UCSD-AML1 (cell line): ENCODE results near the gene ANKRD53.

Experiments
- DNase-seq: peaks from one replicate; lab custom pipeline; 2025; ENCODE audit not compliant: unreplicated experiment; lab: John Stamatoyannopoulos, UW

The ANKRD53 gene

GRCh38 chr2:70964133-70964532 lies 14.3 kb upstream of the ANKRD53 start:
- no peak for DNase-seq

GRCh38 chr2:70964596-70965386 lies 13.6 kb upstream of the ANKRD53 start:
- peak; percentile 74 for DNase-seq

- DNase-seq = no peak
Measured at GRCh38 chr2:70965506-70965905, 12.9 kb upstream of the ANKRD53 start.

GRCh38 chr2:70966681-70967080 lies 11.7 kb upstream of the ANKRD53 start:
- no peak for DNase-seq

GRCh38 chr2:70967189-70967588 lies 11.2 kb upstream of the ANKRD53 start:
- no peak for DNase-seq

- no peak for DNase-seq
Measured at GRCh38 chr2:70974592-70974991, 3.8 kb upstream of the ANKRD53 start.

- DNase-seq = no peak
Measured at GRCh38 chr2:70975237-70975636, 3.2 kb upstream of the ANKRD53 start.

- DNase-seq = no peak
Measured at GRCh38 chr2:70977605-70978205, 725 bp upstream of the ANKRD53 start.

- no peak for DNase-seq
Measured at GRCh38 chr2:70979180-70979488, 704 bp downstream of the ANKRD53 start.

- DNase-seq = no peak
Measured at GRCh38 chr2:70979626-70980025, 1.2 kb downstream of the ANKRD53 start.

- no peak for DNase-seq
Measured at GRCh38 chr2:70981421-70981820, 3.0 kb downstream of the ANKRD53 start.

- DNase-seq = no peak
Measured at GRCh38 chr2:70981866-70982810, 3.7 kb downstream of the ANKRD53 start.

- no peak for DNase-seq
Measured at GRCh38 chr2:70982971-70983370, 4.5 kb downstream of the ANKRD53 start.

- no peak for DNase-seq
Measured at GRCh38 chr2:70983506-70984227, 5.2 kb downstream of the ANKRD53 start.

GRCh38 chr2:70984228-70984575 lies 5.8 kb downstream of the ANKRD53 start:
- DNase-seq = no peak

GRCh38 chr2:70984576-70985282 lies 6.3 kb downstream of the ANKRD53 start:
- DNase-seq = peak; percentile 62

- no peak for DNase-seq
Measured at GRCh38 chr2:70985283-70985688, 6.9 kb downstream of the ANKRD53 start.

GRCh38 chr2:70985956-70986355 lies 7.5 kb downstream of the ANKRD53 start:
- DNase-seq = no peak

GRCh38 chr2:70986499-70987189 lies 8.2 kb downstream of the ANKRD53 start:
- no peak for DNase-seq

- no peak for DNase-seq
Measured at GRCh38 chr2:70987386-70987785, 9.0 kb downstream of the ANKRD53 start.
